K562 (cell line): ENCODE data around the gene NUP188. TPM values are rescaled to one million over a fixed set of nuclear protein-coding genes. Genes with fewer than 3 reads are reported as not detected.

Experiments
- ATAC-seq: fragments of 200-7000 bp; cut with Tn5 transposase; 3 replicates; pipeline ENCODE4 v1.9.1; 2020; ENCODE audit warnings: moderate library complexity
- BruUV-seq: library from RNA; stranded (reverse); fragments of 400-500 nt; replicated peaks from 2 replicates; lab custom pipeline; 2021; lab: Mats Ljungman, UMichigan
- CTCF ChIA-PET: fragments of 300-600 bp; formaldehyde crosslinking; extraction: SDS; loops from one replicate; lab custom pipeline; 2021; ENCODE audit warnings: low intra/inter-chr PET ratio; lab: Yijun Ruan, JAX
- POLR2A ChIA-PET: fragments of 300-600, 350-650 bp; sonication (Branson Sonifier 250); formaldehyde crosslinking; extraction: SDS; loops from one replicate; lab custom pipeline; 2021; ENCODE audit warnings: antibody characterized with exemption, inconsistent platforms; lab: Yijun Ruan, JAX
- DNase-seq, 4 experiments: peaks; one replicate each; pipeline versions ENCODE4 v3.0.0 to v3.0.0-alpha.2; 2011 to 2018; ENCODE audit warnings: low spot score in 3 of 4, mixed read lengths in 3 of 4; ENCODE audit errors: extremely low read depth in 1 of 4
- FAIRE-seq: peaks from 2 replicates; lab custom pipeline; 2011; peaks lifted over from hg19 to GRCh38; lab: Jason Lieb, UNC
- H2AFZ ChIP-seq: 2 replicates; pipeline ENCODE4 v1.6.0; 2011; ENCODE audit warnings: low read depth, low read length, control low read depth, inconsistent platforms
- H3K27ac ChIP-seq: fragments of 200-600 bp; 3 replicates; pipeline ENCODE4 v1.8.0; 2011; ENCODE audit warnings: low read depth, mild to moderate bottlenecking, control low read depth, inconsistent platforms, low read length, moderate library complexity, mixed read lengths; ENCODE audit errors: extremely low read depth
- H3K27me3 ChIP-seq, 2 experiments: fragments of 300-600 bp in 1 of 2; 2 replicates in 1 of 2; 3 replicates in 1 of 2; pipeline versions ENCODE4 v1.6.0 to v1.8.0; 2011; ENCODE audit warnings: inconsistent platforms in 2 of 2, low read length in 2 of 2, mild to moderate bottlenecking in 1 of 2, mixed read lengths in 1 of 2, moderate library complexity in 1 of 2; ENCODE audit not compliant: control insufficient read depth in 2 of 2, insufficient read depth in 2 of 2
- H3K36me3 ChIP-seq: fragments of 300-600 bp; 3 replicates; pipeline ENCODE4 v1.8.0; 2011; ENCODE audit warnings: mild to moderate bottlenecking, low read length, inconsistent platforms; ENCODE audit not compliant: control insufficient read depth, insufficient read depth
- H3K4me1 ChIP-seq, 2 experiments: fragments of 200-600 bp in 1 of 2; replicated peaks in 1 of 2; 2 replicates in 1 of 2; 3 replicates in 1 of 2; pipeline versions ENCODE4 v1.5.1 to v1.8.0; 2011; ENCODE audit warnings: inconsistent platforms in 2 of 2, low read length in 2 of 2, mild to moderate bottlenecking in 1 of 2, mixed read lengths in 1 of 2, moderate library complexity in 1 of 2; ENCODE audit not compliant: control insufficient read depth in 2 of 2, insufficient read depth in 2 of 2
- H3K4me2 ChIP-seq: 2 replicates; pipeline ENCODE4 v1.6.1; 2011; ENCODE audit warnings: low read length, control low read depth, inconsistent platforms, mixed read lengths; ENCODE audit not compliant: insufficient read depth
- H3K4me3 ChIP-seq: fragments of 200-600 bp; sonication (generic), shearing (Covaris generic); 2 replicates; pipeline ENCODE4 v1.5.1; 2016; ENCODE audit warnings: control low read depth, inconsistent platforms
- H3K79me2 ChIP-seq: fragments of 200-600 bp; 3 replicates; pipeline ENCODE4 v1.8.0; 2011; ENCODE audit warnings: low read length, inconsistent platforms; ENCODE audit not compliant: control insufficient read depth, insufficient read depth
- H3K9ac ChIP-seq, 2 experiments: 2 replicates each; pipeline versions ENCODE4 v1.6.0 to v1.6.1; 2011; ENCODE audit warnings: low read depth in 2 of 2, low read length in 2 of 2, control low read depth in 1 of 2, inconsistent platforms in 1 of 2, mild to moderate bottlenecking in 1 of 2, mixed read lengths in 1 of 2; ENCODE audit not compliant: insufficient read depth in 1 of 2
- H3K9me1 ChIP-seq: one replicate; pipeline ENCODE4 v1.6.0; 2011; ENCODE audit warnings: inconsistent platforms, mild to moderate bottlenecking, low read length, moderate library complexity; ENCODE audit not compliant: control insufficient read depth, insufficient read depth
- H3K9me3 ChIP-seq: replicated peaks from 2 replicates; pipeline ENCODE4 v1.5.1; 2011; ENCODE audit warnings: low read depth, low read length, inconsistent platforms; ENCODE audit not compliant: control insufficient read depth, insufficient read depth
- H4K20me1 ChIP-seq: replicated peaks from 2 replicates; pipeline ENCODE4 v1.6.1; 2011; ENCODE audit warnings: low read length, inconsistent platforms, mixed read lengths; ENCODE audit not compliant: control insufficient read depth, insufficient read depth
- ARHGAP35 ChIP-seq: fragments of 450-650 bp; IDR thresholded peaks from 2 replicates; pipeline ENCODE4 v1.6.1; 2018; ENCODE audit not compliant: partially characterized antibody
- CCNT2 ChIP-seq: IDR thresholded peaks from 2 replicates; pipeline ENCODE4 v1.6.1; 2011; ENCODE audit warnings: borderline replicate concordance, low read depth, mild to moderate bottlenecking, moderate library complexity, mixed read lengths, low read length; ENCODE audit not compliant: insufficient read length; ENCODE audit errors: extremely low read depth
- CTCF ChIP-seq, 3 experiments: IDR thresholded peaks in 2 of 3; conservative IDR thresholded peaks in 1 of 3; 2 replicates each; pipeline ENCODE4 v1.5.1; 2011 to 2012; ENCODE audit warnings: low read length in 3 of 3, mild to moderate bottlenecking in 3 of 3, control low read depth in 2 of 3, improper control_type of control experiment in 1 of 3, inconsistent platforms in 1 of 3, low read depth in 1 of 3, mixed read lengths in 1 of 3, moderate library complexity in 1 of 3; ENCODE audit not compliant: insufficient read depth in 2 of 3
- EP400 ChIP-seq: fragments of 450-650 bp; IDR thresholded peaks from 2 replicates; pipeline ENCODE4 v1.6.1; 2017; ENCODE audit warnings: antibody characterized with exemption, mild to moderate bottlenecking, moderate library complexity
- FOXP1 ChIP-seq: sonication (generic); formaldehyde crosslinking; IDR thresholded peaks from 2 replicates; pipeline ENCODE4 v1.8.0; 2022; ENCODE audit warnings: mild to moderate bottlenecking, missing genetic modification reagents
- HCFC1 ChIP-seq: IDR thresholded peaks from 2 replicates; pipeline ENCODE4 v1.6.1; 2012; ENCODE audit warnings: low read depth, low read length, improper control_type of control experiment
- HMGN3 ChIP-seq: IDR thresholded peaks from 2 replicates; pipeline ENCODE4 v1.6.1; 2011; ENCODE audit warnings: borderline replicate concordance, low read depth, mild to moderate bottlenecking, mixed read lengths, low read length; ENCODE audit not compliant: insufficient read length; ENCODE audit errors: extremely low read depth
- NONO ChIP-seq, 2 experiments: fragments of 200-400 bp in 1 of 2; fragments of 450-650 bp in 1 of 2; formaldehyde crosslinking in 1 of 2; IDR thresholded peaks; 2 replicates each; pipeline ENCODE4 v1.6.1; 2017; ENCODE audit warnings: low read depth in 2 of 2, mild to moderate bottlenecking in 2 of 2, moderate library complexity in 2 of 2, low read length in 1 of 2
- POLR2A ChIP-seq: fragments of 450-650 bp; conservative IDR thresholded peaks from 2 replicates; pipeline ENCODE4 v1.6.1; 2016
- VEZF1 ChIP-seq: fragments of 200-800 bp; sonication (Bioruptor generic); IDR thresholded peaks from 2 replicates; pipeline ENCODE4 v1.6.1; 2017; ENCODE audit warnings: missing genetic modification characterization, missing compliant biosample characterization
- XRCC4 ChIP-seq: IDR thresholded peaks from one replicate; pipeline ENCODE4 v1.6.1; 2011; ENCODE audit not compliant: insufficient read depth, insufficient read length; ENCODE audit errors: extremely low read depth
- ZBED1 ChIP-seq: IDR thresholded peaks from 2 replicates; pipeline ENCODE4 v1.6.1; 2014
- ZBTB33 ChIP-seq: sonication (generic); formaldehyde crosslinking; IDR thresholded peaks from 2 replicates; pipeline ENCODE4 v1.8.1; 2023; ENCODE audit warnings: mild to moderate bottlenecking, missing genetic modification reagents
- ZNF589 ChIP-seq: fragments of 200-800 bp; sonication (Bioruptor generic); IDR thresholded peaks from 2 replicates; pipeline ENCODE4 v1.6.1; 2016; ENCODE audit warnings: low read depth, missing genetic modification characterization, missing compliant biosample characterization
- WGBS: fragments of 100-300 bp; shearing (Covaris generic); methylation state at CpG from one replicate; pipeline ENCODE4 v1.1.6; 2016; ENCODE audit warnings: low coverage, mixed read lengths; ENCODE audit not compliant: insufficient coverage; ENCODE audit errors: missing lambda C conversion rate; 5-methylcytosine and 5-hydroxymethylcytosine counted together
- in situ Hi-C: fragments of 300-500 bp; cut with MboI; formaldehyde crosslinking; loops from 4 replicates; pipeline ENCODE4 v1.15.0; 2018; ENCODE audit warnings: inconsistent platforms, mixed read lengths
- intact Hi-C: fragments of 100-400 bp; cut with micrococcal nuclease; formaldehyde crosslinking; loops from 2 replicates; pipeline ENCODE4 v1.14.2; 2022
- polyA plus RNA-seq, 8 experiments: library from polyadenylated mRNA; depleted of rRNA in 4 of 8; stranded (reverse) in 5 of 8; unstranded in 3 of 8; fragments of >200 nt; fragmentation: Nextera tagmentation in 2 of 8; fragmentation: Illumina TruSeq in 1 of 8; extraction: Ambion mirVana in 2 of 8; extraction: Trizol in 1 of 8; gene quantifications; 2 replicates each; pipeline versions ENCODE4 v1.2.1 to v1.2.3, GENCODE V29; 2011 to 2014; ENCODE audit warnings: inconsistent platforms in 1 of 8, missing spikeins in 1 of 8
- total RNA-seq, 7 experiments: library from RNA; depleted of rRNA in 6 of 7; stranded (reverse); fragments of >200 nt in 6 of 7; fragmentation: Illumina TruSeq in 2 of 7; extraction: Trizol in 2 of 7; gene quantifications; 2 replicates each; pipeline versions ENCODE4 v1.2.1 to v1.2.3, GENCODE V29; 2011 to 2021; ENCODE audit warnings: low replicate concordance in 1 of 7

Gene NUP188
- total and polyA plus RNA-seq, 9 of the 15 experiments (the other 6 are each of a cell fraction or from before 2014, with no cell fraction given) = 11.7 to 135 (median 70.6) TPM

GRCh38 chr9:129028192-129028966, 80.9 kb downstream of the NUP188 start, which contains the start of gene SH3GLB2:
Gene SH3GLB2, minus strand, starts transcription at chr9:129028331. Its CDS starts 177 bp downstream, at chr9:129028154.
- DNase-seq (peak; percentile 92 to 97 (median 94)), ATAC-seq (peak; percentile 89), FAIRE-seq (no peak)
- Histone ChIP-seq H3K4me1 (peaks cover 43 to 70% of the 10 kb centered on the region in 2 experiments), H3K9ac (peak within 1 kb of the TSS; percentile 64 to 99), H3K79me2 (peaks cover 40% of the 10 kb centered on the region), H3K4me3 (peak within 1 kb of the TSS; percentile 56), H4K20me1 (no peaks in the 10 kb centered on the region), H3K27me3 (no peaks in the 10 kb centered on the region), H3K9me3 (no peaks in the 10 kb centered on the region), H2AFZ (peak within 1 kb of the TSS; percentile 99), H3K27ac (peak within 1 kb of the TSS; percentile 72), H3K36me3 (no peaks in the 10 kb centered on the region), H3K4me2 (peak within 1 kb of the TSS; percentile 89), H3K9me1 (no peaks in the 10 kb centered on the region)
- BruUV-seq = no TSS peak
- POLR2A ChIA-PET = interaction anchor here (0.5 to 0.8 kb wide), 3 partner anchors 12 to 911 kb away, joined by 3 read pairs; no protein-coding TSS in a partner anchor
- CTCF ChIA-PET = interaction anchor here (0.6 kb wide), 1 partner anchor 55 kb away, joined by 3 read pairs; no protein-coding TSS in a partner anchor
- in situ Hi-C loops (no loop called here), intact Hi-C loops (loop anchor here (5.0 kb wide), 1 partner anchor 84 kb away; the partner anchor contains the start of genes CRAT and PTPA)
- under 1% methylated on average over 18 of the region's 60 CpGs for WGBS
- TF ChIP-seq CCNT2 = peak; percentile 42
- peak; percentile 90 for TF ChIP-seq VEZF1
- no peak for TF ChIP-seq POLR2A
- TF ChIP-seq XRCC4 = no peak
- TF ChIP-seq CTCF (IDR thresholded peaks at IDR 0.05 in 2 of 3, conservative IDR thresholded peaks at IDR 0.05 in 1 of 3; ENCODE audit: insufficient read depth in 2 of 3, low read depth in 1 of 3, low read length in 3 of 3) = peak; percentile 77 to 92 (median 88)
- TF ChIP-seq ARHGAP35 = no peak
- 0 out of 2 replicates have a peak, but pooled peaks have one; percentile 47 for TF ChIP-seq ZNF589 (CRISPR knock-in tag)
- TF ChIP-seq HMGN3 = peak; percentile 51
- no peak for TF ChIP-seq HCFC1
- TF ChIP-seq FOXP1 (CRISPR knock-in tag) = peak; percentile 27; the same call in 1 of the 2 replicates
- TF ChIP-seq ZBTB33 (CRISPR knock-in tag) = peak; percentile 11; the same call in 1 of the 2 replicates
- TF ChIP-seq EP400 = peak; percentile 50
- TF ChIP-seq ZBED1 = no peak
- peak in 1 of 2 experiments; percentile 63; a peak in 1 of 4 replicates for TF ChIP-seq NONO (IDR thresholded peaks at IDR 0.05; ENCODE audit: low read depth in 2 of 2, low read length in 1 of 2)
